ENCODE measurements around the gene MDN1.

DNA sequence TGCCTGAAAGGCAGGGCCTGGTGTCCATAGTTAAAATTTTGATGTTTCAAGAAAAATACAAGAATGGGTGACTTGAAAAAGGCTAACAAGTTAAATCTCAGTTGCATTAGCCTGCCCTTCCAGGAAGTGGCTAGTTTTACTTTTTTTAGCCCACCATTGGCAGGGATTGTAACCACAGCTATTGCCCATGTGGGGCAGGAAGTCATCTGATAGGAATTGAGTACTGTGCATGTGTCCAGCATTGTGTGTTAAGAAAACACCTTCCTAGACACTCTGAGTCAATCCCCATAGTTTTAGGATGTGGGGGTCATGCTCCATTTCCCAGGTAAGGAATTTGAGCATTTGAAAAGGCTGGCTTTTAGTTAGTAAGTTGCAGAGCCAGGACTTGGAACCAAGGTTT lies 207.9 kb downstream of the MDN1 start:
- TF ChIP-seq TAF1 (IDR thresholded peaks at IDR 0.05; ENCODE audit: borderline replicate concordance, low read depth, low read length) (no peak), POLR2AphosphoS5 (IDR thresholded peaks at IDR 0.05; ENCODE audit: low read depth, low read length) (no peak), POLR2A (IDR thresholded peaks at IDR 0.05; ENCODE audit: low read depth, low read length) (no peak)
